CD4-positive, alpha-beta T cell treated with Interleukin-4 for 1 hour (primary cell): Measurements from ENCODE around the gene UMOD.
"Not testable (repeated sequence)": the region's sequence is repeated elsewhere in the genome, so short reads cannot be mapped to it uniquely, and the experiment has no call there.

Experiments used
- DNase-seq, 2 donors: peaks; one replicate each; pipeline ENCODE4 v3.0.0-alpha.2; 2020 to 2022

UMOD gene

GRCh38 chr16:20363191-20363590 is 10.7 kb upstream of the UMOD start:
- DNase-seq: no peak

- no peak for DNase-seq
These were observed 7.5 kb upstream of the UMOD start for GRCh38 chr16:20359997-20360396.

GRCh38 chr16:20355114-20355782 is 2.7 kb upstream of the UMOD start:
- no peak for DNase-seq

- DNase-seq: no peak
These were observed 864 bp upstream of the UMOD start for GRCh38 chr16:20353379-20353778.

GRCh38 chr16:20349615-20350014 is 2.9 kb downstream of the UMOD start:
- no peak for DNase-seq

- no peak for DNase-seq
These were observed 3.9 kb downstream of the UMOD start for GRCh38 chr16:20348365-20349185.

GRCh38 chr16:20347666-20348364 is 4.7 kb downstream of the UMOD start:
- DNase-seq: no peak

GRCh38 chr16:20344611-20345010 is 7.9 kb downstream of the UMOD start:
- DNase-seq: no peak

- DNase-seq: no peak
These were observed 12.8 kb downstream of the UMOD start for GRCh38 chr16:20339744-20340143.

- DNase-seq: no peak
These were observed 15.6 kb downstream of the UMOD start for GRCh38 chr16:20336955-20337354.

- DNase-seq: no peak
These were observed 18.1 kb downstream of the UMOD start for GRCh38 chr16:20334396-20334795.

GRCh38 chr16:20333120-20333519 is 19.4 kb downstream of the UMOD start:
- DNase-seq: no peak

- DNase-seq: no peak
These were observed 20.1 kb downstream of the UMOD start for GRCh38 chr16:20332411-20332810.

GRCh38 chr16:20331635-20332034 is 20.9 kb downstream of the UMOD start:
- DNase-seq: no peak

GRCh38 chr16:20329392-20330138 is 22.9 kb downstream of the UMOD start:
- no peak for DNase-seq

GRCh38 chr16:20327444-20328041 is 25.0 kb downstream of the UMOD start, which contains the start of gene GP2:
TSS of gene GP2 (minus strand) at chr16:20327513. CDS start at chr16:20326431, 1,082 bp downstream.
- no peak for DNase-seq

GRCh38 chr16:20326321-20326720 is 26.2 kb downstream of the UMOD start:
- DNase-seq: no peak

- DNase-seq: no peak
These were observed 27.5 kb downstream of the UMOD start for GRCh38 chr16:20325005-20325404.

- DNase-seq: no peak
These were observed 28.9 kb downstream of the UMOD start for GRCh38 chr16:20323591-20324117.

GRCh38 chr16:20322696-20323095 is 29.8 kb downstream of the UMOD start:
- no peak for DNase-seq

- no peak for DNase-seq
These were observed 30.8 kb downstream of the UMOD start for GRCh38 chr16:20321671-20322070.

GRCh38 chr16:20321051-20321450 is 31.5 kb downstream of the UMOD start:
- not testable (repeated sequence) for DNase-seq
